HG03064 (cell line): Measurements from ENCODE around the gene FIZ1.

Source experiments
- ATAC-seq: cut with Tn5 transposase; IDR thresholded peaks from one replicate; pipeline ENCODE4 v1.9.1; 2021; ENCODE audit warnings: low read depth; ENCODE audit not compliant: unreplicated experiment

FIZ1 gene, protein sequence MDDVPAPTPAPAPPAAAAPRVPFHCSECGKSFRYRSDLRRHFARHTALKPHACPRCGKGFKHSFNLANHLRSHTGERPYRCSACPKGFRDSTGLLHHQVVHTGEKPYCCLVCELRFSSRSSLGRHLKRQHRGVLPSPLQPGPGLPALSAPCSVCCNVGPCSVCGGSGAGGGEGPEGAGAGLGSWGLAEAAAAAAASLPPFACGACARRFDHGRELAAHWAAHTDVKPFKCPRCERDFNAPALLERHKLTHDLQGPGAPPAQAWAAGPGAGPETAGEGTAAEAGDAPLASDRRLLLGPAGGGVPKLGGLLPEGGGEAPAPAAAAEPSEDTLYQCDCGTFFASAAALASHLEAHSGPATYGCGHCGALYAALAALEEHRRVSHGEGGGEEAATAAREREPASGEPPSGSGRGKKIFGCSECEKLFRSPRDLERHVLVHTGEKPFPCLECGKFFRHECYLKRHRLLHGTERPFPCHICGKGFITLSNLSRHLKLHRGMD

DNA sequence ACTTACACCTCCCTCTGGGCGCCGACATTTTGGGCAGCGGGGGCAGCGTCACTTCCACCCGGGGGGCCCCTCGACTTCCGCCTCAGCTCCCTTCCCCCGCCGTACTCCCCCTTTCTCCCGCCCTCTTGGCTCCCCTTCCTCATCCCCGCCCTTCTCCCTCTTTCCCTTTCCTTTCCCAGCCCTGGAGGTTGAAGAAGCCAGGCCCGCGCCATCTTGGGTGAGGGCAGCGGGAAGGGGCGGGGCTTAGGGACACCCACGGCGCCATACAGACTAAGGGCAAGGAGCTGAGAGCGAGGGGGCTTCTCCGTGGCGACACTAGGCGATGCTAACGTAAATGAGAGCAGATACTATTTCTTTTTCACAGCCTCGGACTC lies at the start of gene FIZ1:
Gene FIZ1, minus strand, starts transcription at position 50 of the 374 bp plus-strand sequence. CDS start 1,652 bp downstream, outside the sequence.
- peak; percentile 44 for ATAC-seq

- ATAC-seq: no peak
Observed at GRCh38 chr19:55648585-55649267, 49.4 kb upstream of the FIZ1 start.

- no peak for ATAC-seq
Observed at GRCh38 chr19:55647732-55648584, 48.6 kb upstream of the FIZ1 start, which contains the start of gene CCDC106. TSS of gene CCDC106 (plus strand) at chr19:55648212. CDS start at chr19:55649047, 835 bp downstream.

DNA sequence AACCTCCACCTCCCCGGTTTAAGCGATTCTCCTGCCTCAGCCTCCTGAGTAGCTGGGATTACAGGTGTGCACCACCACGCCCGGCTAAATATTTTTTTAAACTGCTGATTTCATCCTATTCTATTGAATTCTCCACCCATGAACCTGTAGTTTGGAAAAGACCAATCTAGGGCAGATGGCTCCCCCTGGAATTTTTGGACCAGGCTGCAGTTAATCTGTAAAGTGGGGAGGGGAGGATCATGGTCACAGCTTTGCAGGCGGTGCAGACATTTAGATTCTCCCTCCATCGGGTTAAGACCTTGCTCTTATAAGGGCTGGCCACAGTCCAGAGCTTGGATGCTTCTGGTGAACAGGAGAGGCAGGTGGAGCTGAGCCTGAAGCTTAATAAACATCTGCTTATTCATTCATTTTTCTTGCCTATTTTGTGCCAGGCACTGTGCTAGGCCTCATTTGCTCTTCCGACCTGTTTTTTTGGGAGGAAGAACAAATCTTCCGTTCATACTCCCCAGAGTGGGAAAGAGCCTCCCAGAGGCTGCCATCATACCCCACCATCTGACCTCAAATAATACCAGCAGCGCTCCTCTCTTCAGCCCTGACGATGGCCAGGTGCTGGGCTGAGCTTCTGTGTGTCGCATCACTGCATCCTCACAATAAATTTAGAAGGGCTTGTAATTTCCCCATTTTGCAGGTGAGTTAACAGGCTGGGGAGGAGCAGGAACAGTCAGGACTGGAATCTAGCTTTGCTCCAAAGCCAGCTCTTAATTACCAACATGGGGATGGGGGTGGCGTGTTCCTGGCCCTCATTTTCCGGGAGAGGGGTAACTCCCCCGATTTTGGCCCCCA lies 47.8 kb upstream of the FIZ1 start:
- no peak for ATAC-seq

- ATAC-seq: no peak
Observed at GRCh38 chr19:55645512-55645881, 46.2 kb upstream of the FIZ1 start.

DNA sequence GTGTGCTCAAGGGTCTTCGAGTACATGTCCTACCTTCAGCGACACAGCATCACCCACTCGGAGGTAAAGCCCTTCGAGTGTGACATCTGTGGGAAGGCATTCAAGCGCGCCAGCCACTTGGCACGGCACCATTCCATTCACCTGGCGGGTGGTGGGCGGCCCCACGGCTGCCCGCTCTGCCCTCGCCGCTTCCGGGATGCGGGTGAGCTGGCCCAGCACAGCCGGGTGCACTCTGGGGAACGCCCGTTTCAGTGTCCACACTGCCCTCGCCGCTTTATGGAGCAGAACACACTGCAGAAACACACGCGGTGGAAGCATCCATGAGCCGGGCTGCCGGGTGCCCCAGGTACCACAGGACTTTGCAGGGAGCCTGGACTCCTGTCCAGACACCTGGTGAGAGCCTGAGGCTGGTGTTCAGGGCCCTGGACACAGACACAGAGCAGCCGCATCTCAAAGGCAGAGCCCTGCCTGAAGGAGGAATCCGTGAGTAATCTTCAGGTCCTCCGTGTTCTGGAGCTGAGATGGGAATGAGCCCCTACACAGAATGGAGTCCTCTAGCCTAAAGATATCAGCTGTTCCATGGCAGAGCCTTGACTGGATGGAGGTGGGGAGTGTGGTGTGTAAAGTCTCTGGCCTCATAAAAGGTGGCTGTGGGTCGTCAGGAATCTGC lies 45.7 kb upstream of the FIZ1 start:
- ATAC-seq: no peak

GRCh38 chr19:55644191-55644833 lies 45.0 kb upstream of the FIZ1 start:
- no peak for ATAC-seq

DNA sequence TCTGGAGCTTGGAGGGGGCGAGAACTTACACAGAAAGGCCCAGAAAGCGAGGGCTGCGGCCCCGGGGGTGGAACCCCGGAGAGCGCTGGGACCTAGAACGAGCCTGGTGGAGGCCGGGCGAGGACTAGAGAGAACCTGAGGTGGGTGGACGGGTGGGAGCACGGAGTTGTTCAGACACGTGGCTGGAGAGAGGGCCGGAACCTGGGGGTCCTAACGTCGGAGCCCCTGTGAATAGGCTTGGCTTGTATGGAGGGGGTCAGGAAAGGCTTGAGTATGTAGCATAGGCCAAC lies 44.5 kb upstream of the FIZ1 start:
- no peak for ATAC-seq

- ATAC-seq: no peak
Observed at GRCh38 chr19:55643003-55643886, 43.9 kb upstream of the FIZ1 start, which contains the start of gene ZNF581. TSS of gene ZNF581 (plus strand) at chr19:55643649. CDS start at chr19:55644572, 923 bp downstream.

GRCh38 chr19:55642153-55643002 lies 43.1 kb upstream of the FIZ1 start:
- ATAC-seq: no peak

DNA sequence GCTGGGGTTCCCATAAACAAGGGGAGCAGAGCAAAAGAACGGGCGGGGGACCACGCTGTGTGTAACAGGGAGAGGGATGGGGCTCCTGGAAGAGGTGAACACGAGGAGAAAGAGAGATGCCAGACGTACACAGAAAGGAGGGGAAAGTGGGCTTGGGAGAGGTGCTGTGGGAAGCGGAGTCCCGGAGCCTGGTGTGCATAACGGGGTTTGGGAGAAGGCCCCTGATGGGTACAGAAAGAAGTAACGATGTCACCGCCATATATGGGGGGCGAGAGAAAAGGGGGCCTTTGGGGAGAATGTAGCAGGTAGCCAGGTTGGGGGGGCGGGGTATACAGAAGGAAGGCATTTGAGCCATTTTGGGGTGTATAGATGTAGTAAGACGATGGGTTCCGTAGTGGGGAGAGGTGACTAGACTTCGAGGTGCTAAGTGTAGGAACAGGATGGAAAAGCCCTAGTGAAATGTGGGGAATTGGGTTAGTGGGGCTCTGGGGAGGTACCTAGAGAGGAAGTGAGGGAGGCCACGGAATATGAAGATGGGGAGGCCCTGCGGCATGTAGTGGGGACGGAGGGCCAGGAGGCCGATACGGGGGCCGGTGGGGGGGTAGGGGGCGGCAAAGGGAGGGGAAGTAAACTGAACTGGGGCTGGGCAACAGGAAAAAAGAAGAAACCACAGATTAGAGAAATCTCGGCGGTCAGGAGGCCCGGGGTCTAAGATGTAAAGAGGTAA lies 42.3 kb upstream of the FIZ1 start:
- no peak for ATAC-seq

- ATAC-seq: no peak
Observed at GRCh38 chr19:55640577-55641425, 41.5 kb upstream of the FIZ1 start, which contains the start of gene ZNF580. TSS of gene ZNF580 (plus strand) at chr19:55641002. CDS start at chr19:55642509, 1,507 bp downstream.

DNA sequence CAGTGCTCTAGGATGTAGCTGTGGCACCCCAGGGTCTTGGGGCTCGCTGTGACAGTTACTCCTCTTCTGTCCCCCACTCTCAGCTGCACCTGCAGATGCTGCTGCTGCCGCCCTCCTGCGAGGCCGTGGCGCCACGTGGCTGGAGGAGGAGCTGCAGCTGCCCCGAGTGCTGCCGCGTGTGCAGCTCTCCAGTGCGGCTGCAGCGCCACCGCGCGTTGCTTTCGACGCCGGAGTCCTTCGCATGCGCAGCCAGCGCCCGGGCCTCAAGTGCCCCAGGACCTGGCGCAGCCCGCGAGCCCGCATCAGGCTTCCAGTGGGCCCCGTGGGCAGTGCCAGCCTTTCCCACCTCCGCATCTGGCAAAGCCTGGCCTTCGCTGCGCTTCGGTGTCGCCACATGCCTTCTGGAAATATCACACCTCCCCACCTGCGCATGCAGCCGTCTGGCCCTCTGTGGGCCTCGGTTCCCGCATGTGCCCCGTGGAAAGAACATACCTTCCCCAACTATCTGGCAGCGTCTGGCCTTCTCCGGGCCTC lies 40.8 kb upstream of the FIZ1 start:
- ATAC-seq: no peak

DNA sequence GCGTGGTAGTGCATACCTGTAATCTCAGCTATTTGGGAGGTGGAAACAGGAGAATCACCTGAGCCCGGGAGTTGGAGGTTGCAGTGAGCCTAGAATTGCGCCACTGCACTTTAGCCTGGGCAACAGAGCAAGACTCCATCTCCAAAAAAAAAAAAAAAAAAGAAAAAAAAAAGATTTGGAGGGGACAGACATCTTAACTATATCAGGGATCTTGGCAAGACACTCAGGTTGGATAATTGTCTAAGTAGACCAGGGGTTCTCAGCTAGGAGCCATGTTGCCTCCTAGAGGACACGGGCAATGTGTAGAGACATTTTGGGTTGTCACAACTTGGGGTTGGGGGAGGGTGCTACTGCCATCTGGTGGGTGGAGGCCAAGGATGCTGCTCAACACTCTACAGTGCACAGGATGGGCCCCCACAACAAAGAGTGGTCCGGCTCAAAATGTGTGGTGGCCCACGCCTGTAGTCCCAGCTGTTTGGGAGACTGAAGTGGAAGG lies 39.6 kb upstream of the FIZ1 start:
- ATAC-seq: no peak

GRCh38 chr19:55637534-55637933 lies 38.2 kb upstream of the FIZ1 start:
- ATAC-seq: no peak
